Measurements from ENCODE around the gene GABRG3. TPM values are rescaled to one million over a fixed set of nuclear protein-coding genes. Genes with fewer than 3 reads are reported as not detected.

GABRG3 gene
- total and polyA plus RNA-seq, 2 donors (not counting 3 experiments of a cell fraction or from before 2014, with no cell fraction given), result not detected

- Histone ChIP-seq H4K20me1 (replicated peaks; ENCODE audit: control insufficient read depth, extremely low read depth, insufficient read depth, low read length) (no peaks in the 10 kb centered on the region), H3K36me3 (ENCODE audit: control insufficient read depth in 2 of 2, extremely low read depth in 1 of 2, insufficient read depth in 2 of 2, low read length in 2 of 2) (no peaks in the 10 kb centered on the region), H3K79me2 (ENCODE audit: control insufficient read depth, insufficient read depth, low read length) (no peaks in the 10 kb centered on the region), H3K9me3 (replicated peaks; ENCODE audit: control insufficient read depth, insufficient read depth, low read length) (peaks cover 8% of the 10 kb centered on the region), H3K4me1 (ENCODE audit: control insufficient read depth, extremely low read depth, insufficient read depth, low read length) (no peaks in the 10 kb centered on the region), H2AFZ (ENCODE audit: low read depth, low read length) (no peak overlapping the region), H3K27ac (ENCODE audit: insufficient read depth, low read depth, low read length) (no peak overlapping the region), H3K9ac (replicated peaks; ENCODE audit: extremely low read depth, insufficient read depth, low read length) (no peak overlapping the region), H3K4me3 (replicated peaks in 1 of 3; ENCODE audit: insufficient read depth in 1 of 3, low read depth in 1 of 3, low read length in 3 of 3) (no peak overlapping the region), H3K4me2 (ENCODE audit: insufficient read depth, low read length) (no peak overlapping the region), H3K27me3 (ENCODE audit: control insufficient read depth in 2 of 2, insufficient read depth in 2 of 2, low read length in 2 of 2) (no peaks in the 10 kb centered on the region), H3K9me1 (replicated peaks; ENCODE audit: control insufficient read depth, extremely low read depth, insufficient read depth, low read length) (no peaks in the 10 kb centered on the region)
- FAIRE-seq, result no peak
- no TSS peak for BruUV-seq (replicated peaks)
- POLR2A ChIA-PET, result no interaction called here
- no peak for DNase-seq (ENCODE audit: low read depth, low spot score)
- CTCF ChIA-PET, result no interaction called here
- TF ChIP-seq MAX (IDR thresholded peaks at IDR 0.05; ENCODE audit: insufficient read depth, insufficient read length), result no peak
- TF ChIP-seq EZH2 (IDR thresholded peaks at IDR 0.05; ENCODE audit: borderline replicate concordance, low read depth, low read length, severe bottlenecking), result no peak
- no peak for TF ChIP-seq POLR2AphosphoS5 (IDR thresholded peaks at IDR 0.05; ENCODE audit: insufficient read depth, low read depth, low read length)
- no peak for TF ChIP-seq CTCF (IDR thresholded peaks at IDR 0.05; ENCODE audit: extremely low read depth in 1 of 2, insufficient read depth in 1 of 2, low read depth in 1 of 2, low read length in 2 of 2)
- TF ChIP-seq JUN (IDR thresholded peaks at IDR 0.05; ENCODE audit: borderline replicate concordance, insufficient read depth, insufficient read length, low read depth), result no peak
- TF ChIP-seq GATA2 (IDR thresholded peaks at IDR 0.05; ENCODE audit: insufficient read depth, insufficient read length, low read depth, low read length), result no peak
- TF ChIP-seq MYC (IDR thresholded peaks at IDR 0.05; ENCODE audit: low read depth, low read length), result no peak
- TF ChIP-seq POLR2A (IDR thresholded peaks at IDR 0.05; ENCODE audit: low read depth, low read length), result no peak
- no peak for TF ChIP-seq FOS (IDR thresholded peaks at IDR 0.05; ENCODE audit: borderline replicate concordance, insufficient read depth, low read length)
- intact Hi-C loops (cut with micrococcal nuclease), result no loop called here
- dilution Hi-C loops (cut with MboI; ENCODE audit: extremely low pct_ligation_motif_present, low sequenced_read_pairs), result no loop called here
Measured at GRCh38 chr15:27339138-27339537, 368.2 kb downstream of the GABRG3 start.

Data from endothelial cell of umbilical vein (primary cell).